Activated naive CD4-positive, alpha-beta T cell treated with anti-CD3 and anti-CD28 coated beads, Interleukin-2, amount 50 U/mL, for 24 hours (primary cell): ENCODE results near the gene PID1.
"Not testable (repeated sequence)": the region's sequence is repeated elsewhere in the genome, so short reads cannot be mapped to it uniquely, and the experiment has no call there.

Experiments
- H3K27ac Mint-ChIP-seq: one replicate; pipeline ENCODE4 v1.8.0; 2021; ENCODE audit warnings: mild to moderate bottlenecking, mixed read lengths
- H3K27me3 Mint-ChIP-seq: one replicate; pipeline ENCODE4 v1.8.0; 2021; ENCODE audit warnings: mixed read lengths
- H3K36me3 Mint-ChIP-seq: one replicate; pipeline ENCODE4 v1.8.0; 2021; ENCODE audit warnings: mixed read lengths
- H3K4me1 Mint-ChIP-seq: one replicate; pipeline ENCODE4 v1.8.0; 2021; ENCODE audit warnings: mixed read lengths
- H3K4me3 Mint-ChIP-seq: one replicate; pipeline ENCODE4 v1.8.0; 2021; ENCODE audit warnings: mild to moderate bottlenecking, mixed read lengths
- H3K9me3 Mint-ChIP-seq: one replicate; pipeline ENCODE4 v1.8.0; 2021; ENCODE audit warnings: mixed read lengths

PID1 gene

DNA sequence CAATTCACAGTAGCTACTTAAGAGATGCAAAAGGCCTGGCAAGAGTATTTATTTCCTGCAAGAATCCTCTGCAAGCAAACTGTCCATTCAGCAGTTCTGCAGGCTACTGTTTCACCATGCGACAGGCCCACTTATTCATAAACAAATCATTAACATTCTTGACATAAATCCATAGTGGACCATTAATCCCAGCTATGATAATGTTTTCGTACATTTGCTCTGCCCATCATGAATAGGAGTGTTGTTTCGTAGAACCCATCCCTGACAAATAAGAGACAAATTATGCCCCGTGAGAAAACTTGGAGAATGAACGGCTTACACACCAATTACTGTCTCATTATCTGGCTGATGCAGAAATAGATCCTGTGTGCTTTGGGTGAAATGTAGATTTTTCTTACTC is 65.4 kb downstream of the PID1 start:
- Mint-ChIP-seq H3K36me3 (no peaks in the 10 kb centered on the region), H3K4me3 (no peak overlapping the region), H3K27ac (no peak overlapping the region), H3K27me3 (peaks cover 2% of the 10 kb centered on the region), H3K4me1 (no peaks in the 10 kb centered on the region), H3K9me3 (peaks cover 6% of the 10 kb centered on the region)

DNA sequence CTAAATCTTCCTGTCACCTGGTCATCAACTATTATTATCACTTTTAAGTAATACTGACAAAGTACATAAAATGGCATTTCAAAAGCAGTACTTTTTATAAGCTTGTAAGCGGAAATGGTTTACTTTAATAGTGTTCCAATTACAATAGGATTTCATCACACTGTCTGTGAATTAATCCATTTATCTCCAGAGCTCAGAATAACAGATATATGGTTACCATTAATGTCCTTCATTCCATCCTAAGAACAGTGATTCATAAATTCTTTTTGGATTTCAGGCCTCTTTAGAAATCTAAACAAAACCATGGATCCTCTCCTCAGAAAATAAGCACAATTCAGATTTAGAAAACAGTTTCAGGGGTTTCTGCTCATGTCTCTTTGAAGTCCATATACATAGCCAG is 68.4 kb downstream of the PID1 start:
- H3K36me3 Mint-ChIP-seq = no peaks in the 10 kb centered on the region
- peaks cover 2% of the 10 kb centered on the region for H3K27me3 Mint-ChIP-seq
- no peak overlapping the region for H3K27ac Mint-ChIP-seq

GRCh38 chr2:229201521-229201920 is 69.6 kb downstream of the PID1 start:
- H3K27me3 Mint-ChIP-seq = peaks cover 2% of the 10 kb centered on the region
- no peaks in the 10 kb centered on the region for H3K36me3 Mint-ChIP-seq
- peaks cover 5% of the 10 kb centered on the region for H3K9me3 Mint-ChIP-seq
- no peak overlapping the region for H3K27ac Mint-ChIP-seq
- H3K4me3 Mint-ChIP-seq = no peak overlapping the region
- no peaks in the 10 kb centered on the region for H3K4me1 Mint-ChIP-seq

More for the DNA sequence above, 68.4 kb downstream of the PID1 start:
- Mint-ChIP-seq H3K4me1 (no peaks in the 10 kb centered on the region), H3K9me3 (peaks cover 6% of the 10 kb centered on the region), H3K4me3 (no peak overlapping the region)

DNA sequence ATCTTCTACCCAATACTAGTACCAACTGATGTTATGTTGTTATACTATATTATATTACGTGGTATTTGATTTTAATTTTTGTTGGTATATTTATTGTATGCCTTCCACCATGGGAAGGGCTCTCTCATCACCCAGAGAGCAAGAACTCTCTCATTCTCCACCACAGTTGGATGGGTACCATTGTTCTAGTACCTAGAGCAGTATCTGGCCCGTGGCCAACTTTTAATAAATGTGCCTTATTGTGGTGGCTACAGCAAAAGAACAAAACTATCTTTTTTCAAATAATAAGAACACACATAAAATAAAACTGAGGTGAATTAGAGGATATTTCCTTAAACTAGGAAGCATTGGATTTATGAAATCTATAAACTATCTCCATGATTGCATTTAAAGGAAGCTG is 71.8 kb downstream of the PID1 start:
- no peaks in the 10 kb centered on the region for H3K4me1 Mint-ChIP-seq
- no peaks in the 10 kb centered on the region for H3K9me3 Mint-ChIP-seq
- no peak overlapping the region for H3K4me3 Mint-ChIP-seq
- H3K36me3 Mint-ChIP-seq = no peaks in the 10 kb centered on the region
- no peak overlapping the region for H3K27ac Mint-ChIP-seq
- peaks cover 1% of the 10 kb centered on the region for H3K27me3 Mint-ChIP-seq

GRCh38 chr2:229196448-229196847 is 74.6 kb downstream of the PID1 start:
- no peak overlapping the region for H3K27ac Mint-ChIP-seq
- H3K4me3 Mint-ChIP-seq = no peak overlapping the region
- no peaks in the 10 kb centered on the region for H3K9me3 Mint-ChIP-seq
- no peaks in the 10 kb centered on the region for H3K4me1 Mint-ChIP-seq
- H3K27me3 Mint-ChIP-seq = peaks cover 1% of the 10 kb centered on the region
- no peaks in the 10 kb centered on the region for H3K36me3 Mint-ChIP-seq

- no peaks in the 10 kb centered on the region for H3K4me1 Mint-ChIP-seq
- peaks cover 1% of the 10 kb centered on the region for H3K27me3 Mint-ChIP-seq
- no peak overlapping the region for H3K27ac Mint-ChIP-seq
- H3K36me3 Mint-ChIP-seq = no peaks in the 10 kb centered on the region
- no peaks in the 10 kb centered on the region for H3K9me3 Mint-ChIP-seq
- H3K4me3 Mint-ChIP-seq = no peak overlapping the region
Observed at GRCh38 chr2:229195346-229195947, 75.6 kb downstream of the PID1 start.

GRCh38 chr2:229193281-229193680 is 77.8 kb downstream of the PID1 start:
- Mint-ChIP-seq H3K4me3 (no peak overlapping the region), H3K9me3 (no peaks in the 10 kb centered on the region), H3K27ac (no peak overlapping the region), H3K27me3 (peaks cover 1% of the 10 kb centered on the region), H3K36me3 (no peaks in the 10 kb centered on the region), H3K4me1 (no peaks in the 10 kb centered on the region)

DNA sequence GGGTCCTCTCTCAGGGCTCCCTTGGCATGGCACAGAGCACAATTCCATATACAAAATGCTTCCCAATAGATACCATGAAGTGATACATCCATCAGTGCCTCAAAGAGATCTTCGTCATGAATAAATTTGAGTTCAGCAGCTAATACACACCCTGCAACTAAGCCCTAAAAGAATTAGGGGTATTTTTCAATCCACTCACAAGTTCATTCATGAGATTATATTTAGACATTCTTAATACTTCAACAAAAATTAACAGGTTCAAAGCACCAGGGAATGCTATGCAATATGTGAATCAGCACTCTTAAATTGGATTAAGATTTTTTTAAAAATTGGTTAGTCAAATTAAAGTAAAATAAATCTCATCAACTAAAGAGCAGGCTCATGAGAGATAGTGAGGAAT is 79.7 kb downstream of the PID1 start:
- no peak overlapping the region for H3K27ac Mint-ChIP-seq
- H3K4me1 Mint-ChIP-seq = no peaks in the 10 kb centered on the region
- peaks cover 3% of the 10 kb centered on the region for H3K36me3 Mint-ChIP-seq

DNA sequence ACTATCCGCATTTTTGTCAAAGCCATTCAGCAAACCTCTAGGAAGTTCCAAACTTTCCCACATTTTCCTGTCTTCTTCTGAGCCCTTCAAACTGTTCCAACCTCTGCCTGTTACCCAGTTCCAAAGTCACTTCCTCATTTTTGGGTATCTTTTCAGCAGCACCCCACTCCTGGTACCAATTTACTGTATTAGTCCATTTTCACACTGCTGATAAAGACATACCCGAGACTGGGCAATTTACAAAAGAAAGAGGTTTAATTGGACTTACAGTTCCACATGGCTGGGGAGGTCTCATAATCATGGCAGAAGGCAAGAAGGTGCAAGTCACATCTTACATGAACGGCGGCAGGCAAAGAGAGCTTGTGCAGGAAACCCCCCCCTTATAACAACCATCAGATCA is 84.0 kb downstream of the PID1 start:
- H3K4me1 Mint-ChIP-seq, H3K27ac Mint-ChIP-seq, H3K27me3 Mint-ChIP-seq, H3K36me3 Mint-ChIP-seq, H3K4me3 Mint-ChIP-seq: not testable (repeated sequence)
- H3K9me3 Mint-ChIP-seq = peaks cover 16% of the 10 kb centered on the region

More for the DNA sequence above, 79.7 kb downstream of the PID1 start:
- Mint-ChIP-seq H3K27me3 (peaks cover 1% of the 10 kb centered on the region), H3K4me3 (no peak overlapping the region), H3K9me3 (peaks cover 16% of the 10 kb centered on the region)

DNA sequence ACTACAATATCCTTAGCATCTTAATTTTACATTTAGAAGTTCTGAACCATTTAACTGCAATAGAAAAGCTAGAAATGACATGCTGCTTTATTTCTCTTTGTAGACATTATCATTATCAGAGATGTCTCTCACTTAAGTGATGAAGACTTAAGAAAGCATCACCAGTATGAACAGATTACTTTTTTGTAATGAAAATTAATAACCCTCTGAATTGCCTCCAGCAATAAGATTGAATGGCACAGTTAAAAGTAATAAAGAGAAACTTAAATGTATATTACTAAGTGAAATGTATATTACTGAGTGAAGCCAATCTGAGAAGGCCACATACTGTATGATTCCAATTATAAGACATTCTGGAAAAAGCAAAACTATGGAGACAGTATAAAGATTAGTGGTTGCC is 89.4 kb downstream of the PID1 start:
- Mint-ChIP-seq H3K27me3 (no peaks in the 10 kb centered on the region), H3K4me3 (no peak overlapping the region), H3K9me3 (peaks cover 7% of the 10 kb centered on the region), H3K4me1 (no peaks in the 10 kb centered on the region), H3K27ac (no peak overlapping the region), H3K36me3 (no peaks in the 10 kb centered on the region)

- Mint-ChIP-seq H3K27me3 (no peaks in the 10 kb centered on the region), H3K36me3 (no peaks in the 10 kb centered on the region), H3K27ac (no peak overlapping the region), H3K4me3 (no peak overlapping the region), H3K4me1 (no peaks in the 10 kb centered on the region), H3K9me3 (peaks cover 10% of the 10 kb centered on the region)
Observed at GRCh38 chr2:229180658-229181057, 90.4 kb downstream of the PID1 start.

- H3K9me3 Mint-ChIP-seq = peaks cover 10% of the 10 kb centered on the region
- H3K36me3 Mint-ChIP-seq = no peaks in the 10 kb centered on the region
- H3K27me3 Mint-ChIP-seq = no peaks in the 10 kb centered on the region
- H3K4me1 Mint-ChIP-seq = no peaks in the 10 kb centered on the region
- no peak overlapping the region for H3K27ac Mint-ChIP-seq
- no peak overlapping the region for H3K4me3 Mint-ChIP-seq
Observed at GRCh38 chr2:229179628-229180027, 91.5 kb downstream of the PID1 start.

DNA sequence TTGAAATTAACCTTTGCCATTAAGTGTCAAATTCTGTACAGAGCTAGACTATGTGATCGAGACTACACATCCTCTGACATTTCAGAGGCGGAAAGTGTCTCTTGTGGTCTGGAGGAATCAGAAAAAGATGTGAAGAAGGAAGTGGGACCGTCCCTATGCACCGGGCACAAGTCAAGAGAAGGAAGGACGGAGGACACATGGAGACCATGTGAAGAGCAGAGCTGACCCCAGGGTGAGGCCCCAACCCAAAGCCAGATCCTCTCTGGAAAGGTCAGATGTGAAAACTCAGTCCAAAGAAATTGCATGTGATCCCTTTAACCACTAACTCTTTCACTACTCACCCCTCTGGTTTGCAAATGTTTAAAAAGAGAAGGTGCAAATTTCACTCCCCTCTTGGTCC is 92.4 kb downstream of the PID1 start:
- peaks cover 10% of the 10 kb centered on the region for H3K9me3 Mint-ChIP-seq
- no peaks in the 10 kb centered on the region for H3K4me1 Mint-ChIP-seq
- H3K4me3 Mint-ChIP-seq = no peak overlapping the region
- no peaks in the 10 kb centered on the region for H3K36me3 Mint-ChIP-seq
- no peaks in the 10 kb centered on the region for H3K27me3 Mint-ChIP-seq
- H3K27ac Mint-ChIP-seq = no peak overlapping the region

GRCh38 chr2:229178117-229178516 is 93.0 kb downstream of the PID1 start:
- Mint-ChIP-seq H3K27ac (no peak overlapping the region), H3K27me3 (no peaks in the 10 kb centered on the region), H3K4me1 (no peaks in the 10 kb centered on the region), H3K36me3 (no peaks in the 10 kb centered on the region), H3K4me3 (no peak overlapping the region), H3K9me3 (peaks cover 10% of the 10 kb centered on the region)

DNA sequence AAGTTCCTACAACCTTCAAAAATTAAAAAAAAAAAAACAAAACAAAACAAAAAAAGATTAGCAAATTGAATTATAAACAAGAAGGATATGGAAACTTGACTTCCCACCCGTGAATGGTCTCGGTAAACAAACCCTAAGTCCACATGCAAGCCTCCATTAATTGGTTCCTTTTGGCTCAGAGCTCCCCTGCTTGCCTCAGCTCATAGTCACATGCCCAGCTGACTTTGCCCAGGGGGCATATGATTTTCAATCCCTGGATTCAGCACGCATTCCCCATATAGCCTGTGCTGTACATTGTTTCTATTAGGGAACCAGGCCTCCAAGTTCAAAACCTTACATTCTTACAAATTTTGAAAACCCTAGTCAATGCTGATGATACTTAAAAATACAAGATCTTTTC is 95.0 kb downstream of the PID1 start:
- Mint-ChIP-seq H3K4me1 (no peaks in the 10 kb centered on the region), H3K27ac (no peak overlapping the region), H3K9me3 (peaks cover 10% of the 10 kb centered on the region), H3K4me3 (no peak overlapping the region), H3K36me3 (no peaks in the 10 kb centered on the region), H3K27me3 (no peaks in the 10 kb centered on the region)

GRCh38 chr2:229175497-229175863 is 95.6 kb downstream of the PID1 start:
- Mint-ChIP-seq H3K4me3 (no peak overlapping the region), H3K36me3 (no peaks in the 10 kb centered on the region), H3K9me3 (peaks cover 10% of the 10 kb centered on the region), H3K27me3 (no peaks in the 10 kb centered on the region), H3K4me1 (no peaks in the 10 kb centered on the region), H3K27ac (no peak overlapping the region)

GRCh38 chr2:229174794-229175496 is 96.1 kb downstream of the PID1 start:
- Mint-ChIP-seq H3K27ac (no peak overlapping the region), H3K27me3 (no peaks in the 10 kb centered on the region), H3K36me3 (no peaks in the 10 kb centered on the region), H3K4me1 (no peaks in the 10 kb centered on the region), H3K4me3 (no peak overlapping the region), H3K9me3 (peaks cover 10% of the 10 kb centered on the region)
